GM12872 (cell line): Measurements from ENCODE around the gene UTP11.
A peak's percentile ranks its signal among the peaks of the same experiment; 100 is the strongest.

Experiments used
- CTCF ChIP-seq: IDR thresholded peaks from 3 replicates; pipeline ENCODE4 v1.5.1; 2011; ENCODE audit warnings: low read depth, mild to moderate bottlenecking, low read length, moderate library complexity; ENCODE audit not compliant: insufficient read depth

The UTP11 gene

GRCh38 chr1:38012363-38013226, at the start of gene UTP11:
TSS of gene UTP11 (plus strand) at chr1:38012734. CDS start at chr1:38012803, 69 bp downstream.
- no peak for TF ChIP-seq CTCF

- TF ChIP-seq CTCF, result no peak
Observed at GRCh38 chr1:37965301-37965700, 47.2 kb upstream of the UTP11 start.

- no peak for TF ChIP-seq CTCF
Observed at GRCh38 chr1:37974567-37974966, 38.0 kb upstream of the UTP11 start.

- peak; percentile 57 for TF ChIP-seq CTCF
Observed at GRCh38 chr1:37975083-37975482, 37.5 kb upstream of the UTP11 start.

- no peak for TF ChIP-seq CTCF
Observed at GRCh38 chr1:37978541-37978940, 34.0 kb upstream of the UTP11 start.

- TF ChIP-seq CTCF, result no peak
Observed at GRCh38 chr1:37983546-37983945, 29.0 kb upstream of the UTP11 start.

GRCh38 chr1:37987679-37988078, 24.9 kb upstream of the UTP11 start:
- TF ChIP-seq CTCF, result no peak
